T-helper 22 cell (primary cell): ENCODE measurements around the gene NOSIP.

ENCODE experiments used
- DNase-seq: peaks from one replicate; pipeline ENCODE4 v3.0.0-alpha.2; 2020; ENCODE audit warnings: low read depth

Gene NOSIP

DNA sequence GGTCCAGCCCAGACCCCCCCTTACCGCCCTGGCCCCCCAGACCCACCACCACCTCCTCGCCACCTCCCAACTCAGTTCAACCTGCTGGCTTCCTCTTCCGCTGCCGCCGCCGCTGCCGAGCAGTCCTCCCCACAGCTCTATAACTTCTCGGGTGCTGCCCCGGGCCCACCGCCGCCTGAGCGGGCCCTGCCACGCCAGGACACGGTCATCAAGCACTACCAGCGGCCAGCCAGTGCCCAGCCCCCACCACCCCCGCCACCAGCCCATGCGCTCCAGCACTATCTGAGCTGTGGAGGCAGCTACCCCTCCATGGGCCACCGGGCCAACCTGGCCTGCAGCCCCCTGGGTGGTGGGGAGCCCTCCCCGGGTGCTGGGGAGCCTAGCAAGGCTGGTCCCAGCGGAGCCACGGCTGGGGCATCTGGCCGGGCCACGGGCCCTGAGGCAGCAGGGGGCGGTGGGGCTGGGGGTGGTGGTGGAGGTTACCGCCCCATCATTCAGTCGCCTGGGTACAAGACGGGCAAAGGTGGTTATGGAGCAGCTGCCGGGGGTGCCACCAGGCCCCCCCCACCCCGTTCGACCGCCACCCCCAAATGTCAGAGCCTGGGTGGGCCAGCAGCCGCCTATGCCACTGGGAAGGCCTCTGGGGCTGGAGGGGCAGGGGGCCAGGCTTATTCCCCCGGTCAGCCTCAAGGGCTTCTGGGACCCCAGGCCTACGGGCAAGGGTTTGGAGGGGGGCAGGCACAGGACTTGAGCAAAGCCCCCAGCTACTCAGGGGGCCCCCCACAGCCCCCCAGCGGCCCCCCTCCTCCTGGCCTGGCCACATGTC lies 14.8 kb upstream of the NOSIP start:
- no peak for DNase-seq

DNA sequence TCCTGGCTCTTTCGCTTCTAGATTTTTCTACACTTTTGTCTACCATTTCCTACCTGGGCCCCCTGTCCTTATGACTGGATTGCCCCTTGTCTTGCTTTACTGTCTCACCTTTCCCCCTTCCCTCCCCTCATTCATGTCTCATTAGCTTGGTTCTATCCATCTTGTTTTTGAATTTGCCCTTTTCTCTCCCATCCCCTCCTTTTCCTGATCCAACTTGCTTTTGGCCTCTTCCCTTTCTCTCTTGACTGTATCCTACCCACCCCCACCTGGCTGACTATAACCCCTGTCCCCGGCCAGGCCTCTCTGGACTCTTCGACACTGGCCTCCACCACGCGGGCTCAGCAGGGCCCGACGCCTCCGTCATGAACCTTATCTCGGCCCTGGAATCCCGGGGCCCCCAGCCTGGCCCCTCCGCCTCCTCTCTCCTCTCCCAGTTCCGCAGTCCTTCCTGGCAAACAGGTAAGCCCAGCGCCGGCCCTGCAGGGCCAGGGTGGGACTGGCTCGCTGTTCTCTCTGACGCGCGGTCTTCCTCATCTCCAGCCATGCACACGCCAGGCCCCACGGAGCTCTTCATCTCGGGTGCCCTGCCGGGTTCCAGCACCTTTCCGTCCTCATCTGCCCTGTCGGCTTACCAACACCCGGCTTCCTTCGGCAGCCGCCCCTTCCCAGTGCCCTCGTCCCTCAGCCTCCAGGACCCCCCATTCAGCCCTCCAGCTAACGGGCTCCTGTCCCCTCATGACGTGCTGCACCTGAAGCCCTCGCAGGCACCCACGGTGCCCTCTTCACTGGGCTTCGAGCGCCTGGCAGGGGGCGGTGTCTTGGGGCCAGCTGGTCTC lies 14.0 kb upstream of the NOSIP start:
- DNase-seq, result no peak

DNA sequence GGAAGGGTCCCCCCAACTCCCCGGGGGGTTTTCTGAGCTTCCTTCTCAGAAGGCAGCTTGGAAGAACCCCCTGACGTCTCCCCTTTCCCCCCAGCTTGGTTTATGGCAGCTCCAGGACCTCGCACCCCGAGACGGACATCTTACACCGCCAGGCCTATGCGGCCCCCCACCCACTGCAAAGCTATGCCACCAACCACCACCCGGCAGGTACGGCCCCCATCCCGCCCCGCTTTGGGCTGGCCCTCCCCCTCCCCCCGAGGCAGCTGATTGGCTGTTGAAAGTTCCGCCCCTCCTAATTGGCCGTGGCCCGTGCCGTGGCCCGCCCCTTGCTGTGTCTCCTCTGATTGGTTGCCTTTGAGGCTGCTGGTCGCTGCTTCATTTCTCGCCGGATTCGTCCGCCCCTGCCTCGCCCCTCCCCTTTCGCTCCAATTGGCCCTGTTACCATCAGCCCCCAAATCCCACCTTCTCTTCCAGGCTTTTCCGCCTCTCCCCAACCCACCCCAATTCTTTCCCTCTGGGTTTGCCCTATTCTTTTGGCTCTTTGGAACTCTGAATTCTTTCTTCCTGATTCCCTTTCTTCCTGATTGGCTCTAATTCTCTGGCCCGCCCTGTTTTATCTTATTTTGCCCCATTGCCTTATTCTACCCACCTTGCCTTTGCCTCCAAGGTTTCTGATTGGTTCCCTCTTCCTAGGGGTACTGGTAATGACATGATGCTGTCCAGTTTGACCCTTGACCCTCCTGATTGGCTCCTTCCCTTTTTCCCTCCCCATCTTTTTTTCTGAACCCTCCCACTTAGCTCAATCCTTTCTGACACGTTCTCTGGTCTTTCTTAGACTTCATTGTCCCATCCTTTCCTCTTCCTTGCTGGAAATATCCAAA lies 13.1 kb upstream of the NOSIP start:
- DNase-seq, result peak; percentile 88

DNA sequence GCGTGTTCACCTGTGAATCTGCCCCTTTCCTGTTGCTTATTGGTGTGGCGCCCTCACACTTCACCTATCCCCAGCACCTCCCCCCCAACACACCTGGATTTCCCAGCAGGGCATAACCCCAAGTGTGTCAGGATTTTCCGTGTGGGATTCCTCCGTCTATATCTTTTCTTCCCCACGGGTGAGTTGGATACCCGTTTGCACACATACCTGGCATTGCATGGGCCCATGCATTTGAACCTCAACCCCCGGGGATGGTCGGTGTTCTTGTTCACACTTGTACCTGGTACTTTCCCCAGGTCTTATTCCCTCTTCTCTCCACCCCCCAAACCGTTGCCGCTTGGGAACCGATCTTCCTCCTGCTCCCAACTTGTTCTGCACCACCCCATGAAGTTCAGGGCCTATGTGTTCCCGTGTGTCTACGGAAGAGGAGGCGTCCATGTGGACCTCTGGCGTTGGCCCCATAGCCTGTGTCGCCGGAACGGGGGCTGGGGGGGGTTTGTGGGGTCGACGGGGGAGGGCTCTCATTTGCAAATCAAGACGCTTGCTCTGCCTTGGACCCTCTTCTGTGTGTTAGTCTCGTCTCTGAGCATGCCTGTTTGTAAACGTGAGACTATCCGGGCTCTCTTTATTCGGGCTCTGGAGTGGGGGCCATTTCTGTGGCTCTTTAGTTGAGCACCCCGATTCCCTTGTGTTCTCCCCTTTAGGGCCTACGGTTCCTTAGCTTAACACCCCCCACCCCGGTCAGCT lies 12.3 kb upstream of the NOSIP start:
- no peak for DNase-seq

DNA sequence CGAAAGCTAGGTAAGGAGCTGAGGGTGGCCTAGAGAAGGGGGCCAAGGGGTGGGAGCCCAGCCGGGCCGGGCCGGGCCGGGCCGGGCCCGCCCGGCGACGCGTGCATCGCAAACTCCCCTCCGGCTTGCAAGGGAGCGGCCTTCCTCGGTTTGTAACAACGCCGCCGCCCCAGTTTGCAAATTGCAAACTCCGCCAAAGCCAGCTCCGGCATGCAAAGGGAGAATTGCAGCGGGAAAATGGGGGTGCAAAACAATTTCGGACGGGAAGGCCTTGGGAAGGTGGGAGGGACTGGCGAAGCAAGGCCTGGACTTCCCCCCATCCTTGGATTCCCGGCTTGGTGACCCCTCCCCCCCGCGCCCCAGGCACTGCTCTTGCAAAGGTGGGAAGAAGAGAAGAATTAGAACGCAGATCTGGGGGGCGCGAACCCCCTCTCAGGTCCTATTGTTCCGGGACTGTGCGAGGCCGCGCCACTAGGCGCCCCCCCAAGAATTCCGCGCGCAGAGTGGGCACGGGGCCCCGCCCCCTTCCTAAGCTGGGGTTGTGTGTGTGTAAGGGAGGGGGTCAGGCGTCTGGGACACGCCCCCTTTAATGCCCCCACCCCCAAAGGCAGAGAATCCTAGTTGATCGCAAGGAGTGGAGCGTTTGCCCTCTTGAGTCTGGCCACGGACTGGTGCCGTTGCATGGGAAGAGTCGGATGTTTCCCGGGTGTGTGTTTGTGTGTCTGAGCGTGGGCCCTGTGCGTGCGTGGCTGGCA lies 11.6 kb upstream of the NOSIP start:
- DNase-seq, result peak; percentile 39

DNA sequence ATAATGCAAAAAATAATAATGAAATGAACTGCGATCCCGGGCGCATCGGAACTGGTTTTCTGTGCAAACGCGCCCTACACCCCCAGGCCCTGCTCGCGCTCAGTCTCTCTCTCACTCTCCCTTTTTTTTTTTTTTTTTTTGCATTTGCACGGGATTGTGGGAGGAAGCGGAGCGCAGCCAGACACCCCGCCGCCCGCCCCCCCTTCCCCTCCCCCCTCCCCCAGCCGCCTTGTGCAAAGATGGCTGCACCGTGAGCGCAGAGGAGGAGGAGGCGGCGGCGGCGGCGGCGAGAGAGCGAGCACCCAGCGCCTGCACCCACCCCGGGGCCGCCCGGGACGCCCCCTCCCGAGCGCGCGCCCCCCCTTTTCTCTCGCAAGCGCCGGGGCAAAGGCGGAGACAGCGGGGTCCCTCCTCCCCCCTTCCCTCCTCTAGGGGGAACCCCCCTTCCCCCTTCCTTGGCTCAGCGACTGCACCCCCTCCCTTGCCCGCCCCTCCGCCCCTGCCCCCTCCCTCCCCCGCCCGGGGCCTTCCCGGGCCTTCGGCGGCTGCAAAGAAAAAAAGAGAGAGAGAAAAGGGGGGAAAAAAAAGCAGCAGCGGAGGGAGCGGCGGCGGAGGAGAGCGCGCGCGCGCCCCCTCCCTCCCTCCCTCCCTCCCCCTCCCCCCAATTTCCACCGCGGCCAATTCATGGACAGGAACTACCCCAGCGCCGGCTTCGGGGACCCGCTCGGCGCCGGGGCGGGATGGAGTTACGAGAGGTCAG lies 10.8 kb upstream of the NOSIP start, which contains the start of gene PRR12:
TSS of gene PRR12 (plus strand) at position 212 of the 760 bp plus-strand sequence. CDS start at position 685, 473 bp downstream.
- DNase-seq, result peak; percentile 76

DNA sequence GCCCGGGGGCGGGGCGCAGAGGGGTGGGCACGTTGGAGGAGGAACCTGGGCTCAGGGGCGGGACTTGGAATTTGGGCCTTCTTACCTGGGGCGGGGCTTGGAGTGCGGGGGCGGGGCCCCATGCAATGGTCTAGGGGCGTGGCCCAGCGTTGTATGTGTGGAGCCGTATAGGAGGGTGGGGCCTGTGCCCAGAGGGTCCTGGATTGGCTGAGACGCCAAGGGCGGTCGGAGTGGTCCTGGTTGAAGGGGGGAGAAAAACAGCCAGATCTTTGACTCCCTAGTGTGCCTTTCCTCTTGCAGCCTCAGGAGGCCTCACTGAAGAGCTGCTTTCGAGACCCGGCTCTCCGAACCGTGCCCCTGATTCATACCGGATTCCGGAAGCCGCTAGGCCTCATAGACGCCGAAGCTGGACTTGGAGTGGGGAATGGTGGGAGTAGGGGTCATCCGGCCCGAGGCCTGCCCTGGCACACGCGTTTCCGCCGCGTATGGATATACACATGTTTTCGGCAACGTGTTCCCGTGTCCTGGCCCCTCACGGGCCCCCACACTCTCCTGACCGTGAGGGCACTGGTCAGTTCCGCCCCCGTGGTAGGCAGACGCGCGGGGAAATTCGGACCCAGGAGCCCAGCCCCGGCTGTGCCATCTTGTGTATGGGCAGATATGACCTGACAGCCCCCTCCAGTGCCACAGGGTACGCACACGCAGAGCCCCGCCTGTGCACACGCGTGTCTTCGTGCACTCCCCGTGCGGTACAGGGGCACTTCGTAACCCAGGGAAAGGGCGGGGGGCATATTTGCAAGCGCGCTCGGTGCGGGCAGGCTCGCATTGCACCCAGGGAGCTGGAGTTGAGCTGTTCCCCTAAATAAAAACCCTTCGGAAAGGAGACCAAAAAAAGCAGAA lies 10.0 kb upstream of the NOSIP start:
- DNase-seq, result peak; percentile 90

DNA sequence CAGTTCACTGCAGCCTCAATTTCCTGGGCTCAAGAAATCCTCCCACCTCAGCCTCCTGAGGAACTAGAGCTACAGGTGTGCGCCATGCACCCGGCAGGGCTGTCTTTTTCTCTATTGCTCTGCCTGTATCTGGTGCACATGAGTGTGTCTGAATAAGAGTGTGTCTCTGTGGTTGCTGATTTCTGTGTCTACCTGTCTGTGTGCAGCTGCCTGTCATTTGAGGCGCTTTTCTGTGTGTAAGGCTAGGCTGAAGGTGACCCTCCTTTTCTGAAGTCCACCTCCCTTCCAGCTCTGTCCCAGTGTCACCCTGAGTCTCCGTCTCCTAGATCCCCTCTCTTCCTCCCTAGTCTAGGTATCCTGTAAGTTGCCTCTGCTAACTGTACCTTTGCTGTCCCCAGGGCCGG lies 9.1 kb upstream of the NOSIP start:
- DNase-seq, result no peak

DNA sequence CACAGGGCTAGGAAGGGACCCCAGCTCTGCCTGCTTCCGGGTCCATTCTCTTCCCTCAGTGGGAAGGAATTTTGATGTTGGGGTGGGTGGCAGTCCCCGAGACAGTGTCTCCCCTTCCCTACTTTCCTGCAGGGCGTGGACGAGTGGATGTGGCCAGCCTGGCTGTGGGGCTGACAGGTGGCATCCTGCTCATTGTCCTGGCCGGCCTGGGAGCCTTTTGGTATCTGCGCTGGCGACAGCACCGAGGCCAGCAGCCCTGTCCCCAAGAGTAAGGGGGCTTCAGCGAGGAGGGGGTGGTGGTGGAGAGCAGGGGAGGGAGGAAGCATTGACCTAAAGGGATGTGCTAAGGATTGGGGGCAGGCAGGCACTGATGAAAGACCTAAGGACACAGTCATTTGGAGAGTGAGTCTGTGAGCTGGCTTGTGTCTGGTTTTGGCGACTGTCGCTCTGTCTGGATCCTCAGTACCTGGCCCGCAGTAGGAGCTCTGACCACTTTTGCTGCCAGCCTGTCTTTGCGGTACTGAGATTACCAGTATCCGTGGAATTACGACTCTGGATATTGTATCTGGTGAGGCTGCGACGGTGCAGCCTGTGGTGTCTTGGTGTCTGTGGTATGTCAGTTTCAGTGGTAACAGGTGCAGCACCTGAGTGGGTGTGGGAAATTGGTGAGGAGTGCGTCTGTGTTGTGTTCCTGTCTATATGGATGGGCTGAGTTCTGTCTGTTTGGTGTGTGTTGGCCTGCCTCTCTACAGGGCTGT lies 8.2 kb upstream of the NOSIP start:
- peak; percentile 26 for DNase-seq

DNA sequence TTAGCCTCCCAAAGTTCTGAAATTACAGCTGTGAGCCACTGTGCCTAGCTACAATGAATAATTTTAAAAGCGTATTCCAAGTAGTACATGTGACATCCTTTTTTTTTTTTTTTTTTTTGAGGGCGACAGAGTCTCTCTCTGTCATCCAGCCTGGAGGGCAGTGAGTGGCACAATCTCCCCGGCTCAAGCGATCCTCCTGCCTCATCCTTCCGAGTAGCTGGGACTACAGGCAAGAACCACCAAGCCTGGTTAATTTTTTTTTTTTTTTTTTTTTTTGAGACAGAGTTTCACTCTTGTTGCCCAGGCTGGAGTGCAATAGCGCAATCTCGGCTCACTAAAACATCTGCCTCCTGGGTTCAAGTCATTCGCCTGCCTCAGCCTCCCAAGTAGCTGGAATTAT lies 6.9 kb upstream of the NOSIP start:
- no peak for DNase-seq

DNA sequence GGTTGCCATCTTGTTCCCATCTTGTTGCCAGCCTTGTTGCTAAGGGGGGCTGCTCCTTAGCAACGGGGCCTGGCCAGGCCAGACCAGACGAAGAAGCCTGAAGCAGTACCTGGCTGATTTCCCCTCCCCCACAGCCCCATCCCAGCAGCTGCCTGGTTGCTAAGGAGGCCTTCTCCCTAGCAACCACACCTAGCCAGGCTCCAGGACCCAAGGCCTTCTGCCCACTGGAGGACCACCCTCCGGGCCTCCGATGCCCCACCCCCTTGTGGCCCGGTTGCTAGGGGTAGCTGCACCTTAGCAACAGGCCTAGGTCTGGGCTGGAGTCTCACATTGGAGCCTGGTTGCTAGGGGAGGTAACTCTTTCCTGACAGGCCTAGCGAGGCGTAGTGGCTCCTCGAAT lies 4.7 kb upstream of the NOSIP start:
- DNase-seq, result no peak

DNA sequence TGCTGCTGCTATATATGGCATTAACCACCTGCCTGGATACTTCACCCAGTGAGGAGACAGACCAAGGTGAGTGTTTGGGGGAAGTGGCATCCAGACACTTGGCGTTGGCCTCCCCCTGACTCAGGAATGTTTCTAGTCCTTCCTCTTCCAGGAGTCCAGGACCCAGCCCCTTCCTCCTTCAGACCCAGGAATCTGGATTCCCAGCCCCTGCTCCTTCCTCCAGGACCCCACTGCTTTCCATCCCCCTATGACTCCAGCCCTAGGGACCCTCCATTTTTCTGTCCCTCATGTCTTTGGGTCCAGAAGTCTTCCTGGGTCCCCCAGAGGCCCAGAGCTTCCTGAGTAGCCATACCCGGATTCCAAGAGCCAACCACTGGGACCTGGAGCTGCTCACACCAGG lies 2.9 kb upstream of the NOSIP start:
- DNase-seq, result no peak

DNA sequence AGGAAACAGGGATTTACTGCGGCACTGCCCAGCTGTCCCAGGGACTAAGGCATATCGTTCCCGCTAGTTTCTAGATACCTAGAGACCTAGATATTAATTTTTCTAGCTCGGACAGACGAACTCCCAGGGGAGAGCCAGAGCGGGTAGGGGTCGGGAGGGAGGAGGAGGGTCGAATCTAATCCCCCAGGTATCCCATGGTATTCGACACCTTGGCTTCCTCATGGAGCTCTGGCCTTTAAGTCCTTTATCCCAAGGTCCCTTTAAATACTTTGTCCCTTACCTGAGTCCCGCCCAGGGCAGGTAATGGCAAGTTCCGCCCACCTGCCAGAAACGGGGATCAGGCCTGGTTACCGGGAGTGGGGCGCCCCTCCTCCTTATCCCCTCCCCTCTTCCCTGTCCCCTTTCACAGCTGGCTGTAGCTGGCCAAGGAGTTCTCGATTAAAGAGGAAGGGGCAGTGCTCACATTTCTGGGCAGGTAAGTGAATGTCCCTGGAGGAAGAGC lies 702 bp upstream of the NOSIP start, which contains the start of gene PRRG2:
TSS of gene PRRG2 (plus strand) at position 310 of the 502 bp plus-strand sequence. CDS start 1,904 bp downstream, outside the sequence.
- no peak for DNase-seq

DNA sequence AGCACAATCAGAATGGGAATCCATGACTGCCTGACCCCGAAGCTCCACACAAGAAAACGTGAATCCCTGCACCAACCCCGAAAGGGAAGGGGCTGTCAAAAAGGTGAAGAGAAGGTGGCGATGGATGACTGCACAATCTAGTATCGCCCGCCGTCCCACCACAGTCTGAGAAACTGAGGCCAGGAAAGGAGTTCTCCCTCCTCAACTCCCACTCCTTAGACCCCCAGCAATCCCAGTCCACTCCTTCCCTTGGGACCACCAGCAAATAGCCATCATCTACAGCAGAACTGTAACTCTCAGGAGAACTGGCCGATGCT lies 451 bp downstream of the NOSIP start:
- no peak for DNase-seq

DNA sequence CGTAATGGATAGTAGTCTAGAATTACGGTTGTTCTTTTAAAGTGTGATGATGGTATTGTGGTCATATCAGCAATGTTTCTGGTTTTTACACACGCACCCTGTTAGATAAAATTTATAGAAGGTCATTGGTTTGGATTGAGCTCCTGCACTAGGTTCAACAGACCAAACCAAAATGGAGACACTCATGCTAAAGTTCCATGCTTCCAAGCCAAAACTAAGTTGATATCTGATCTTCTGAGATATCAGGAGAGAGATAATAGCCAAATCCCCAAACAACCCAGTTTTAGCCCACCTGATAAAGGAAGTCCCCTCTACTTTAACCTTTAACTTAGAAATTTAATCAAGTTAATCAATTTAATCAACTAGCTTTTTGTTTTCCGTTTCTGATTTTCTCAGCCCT lies 1.2 kb downstream of the NOSIP start:
- no peak for DNase-seq

DNA sequence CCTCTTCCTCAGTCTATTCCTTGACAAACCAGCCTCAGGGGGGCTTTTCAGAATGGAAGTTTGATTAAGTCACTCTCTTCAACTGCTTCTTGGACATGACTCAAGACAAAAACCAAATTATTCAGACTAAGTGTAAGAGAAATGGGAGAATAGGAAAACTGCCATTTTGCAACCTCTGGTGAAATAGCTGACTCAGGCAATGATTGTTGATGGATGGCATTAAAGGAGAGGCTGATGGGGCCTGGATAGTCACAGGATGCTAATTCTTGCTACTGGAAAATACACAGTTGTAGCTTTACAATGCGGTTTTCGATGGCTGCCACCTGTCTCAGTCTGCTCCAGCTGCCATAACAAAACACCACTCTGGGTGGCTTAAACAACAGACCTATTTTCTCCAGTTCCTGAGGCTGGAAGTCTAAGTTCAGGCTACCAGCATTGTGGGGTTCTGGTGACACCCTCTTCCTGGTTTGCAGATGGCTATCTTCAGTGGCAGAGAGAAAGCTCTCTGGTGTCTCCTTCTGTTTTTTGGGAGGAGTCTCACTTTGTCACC lies 6.1 kb downstream of the NOSIP start:
- DNase-seq, result no peak

DNA sequence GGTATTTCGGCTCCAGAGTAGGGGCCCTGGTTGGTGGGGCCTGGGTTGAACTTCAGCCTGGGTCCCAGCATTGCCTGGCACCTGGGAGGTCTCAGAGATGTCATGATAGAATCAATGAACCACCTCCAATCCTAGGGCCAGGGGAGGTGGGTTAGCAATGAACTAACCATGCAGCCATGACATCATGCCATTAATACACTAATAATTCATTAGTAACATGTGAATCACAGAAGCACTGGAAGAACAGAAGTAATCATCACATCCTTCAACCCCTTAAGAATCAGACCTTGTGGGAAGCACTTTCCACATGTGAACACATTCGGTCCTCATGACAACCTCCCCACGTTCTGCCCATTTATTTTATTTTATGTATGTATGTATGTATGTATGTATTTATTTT lies 6.9 kb downstream of the NOSIP start:
- DNase-seq, result no peak

DNA sequence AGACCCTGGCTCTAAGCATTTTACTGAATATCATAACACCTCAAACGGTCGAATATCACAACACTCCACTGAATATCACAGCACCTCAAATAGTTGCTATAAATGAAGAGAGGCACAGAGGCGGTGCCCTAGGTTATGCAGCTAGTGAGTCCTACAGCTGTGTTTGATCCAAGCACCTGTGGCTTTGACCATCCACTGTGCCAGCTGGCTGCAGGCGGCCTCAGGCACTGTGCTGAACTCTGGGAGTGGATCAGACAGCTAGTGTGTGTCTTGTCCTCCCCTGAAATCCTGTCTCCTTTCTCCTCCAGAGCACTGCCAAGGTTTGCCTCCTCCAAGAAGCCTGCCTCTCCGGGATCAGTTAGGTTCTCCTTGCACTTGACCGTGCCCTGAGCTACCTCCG lies 7.3 kb downstream of the NOSIP start:
- DNase-seq, result no peak
